IPS-18c (cell line): Measurements from ENCODE around the gene DIP2C.
"Not testable (repeated sequence)": the region's sequence is repeated elsewhere in the genome, so short reads cannot be mapped to it uniquely, and the experiment has no call there.

Source experiments
- H3K4me3 ChIP-seq: 2 replicates; pipeline ENCODE4 v1.7.0; 2013; ENCODE audit warnings: low read depth, mild to moderate bottlenecking, low read length, moderate library complexity; ENCODE audit not compliant: insufficient read depth
- H3K9me3 ChIP-seq: one replicate; pipeline ENCODE4 v1.6.1; 2013; ENCODE audit warnings: mild to moderate bottlenecking, low read length, moderate library complexity; ENCODE audit not compliant: control insufficient read depth, insufficient read depth

The DIP2C gene

GRCh38 chr10:639001-639750 is 50.3 kb downstream of the DIP2C start:
- H3K4me3 ChIP-seq = no peak overlapping the region
- H3K9me3 ChIP-seq = no peaks in the 10 kb centered on the region

- H3K4me3 ChIP-seq = no peak overlapping the region
- no peaks in the 10 kb centered on the region for H3K9me3 ChIP-seq
These were observed 51.7 kb downstream of the DIP2C start for GRCh38 chr10:637771-638195.

GRCh38 chr10:637221-637620 is 52.2 kb downstream of the DIP2C start:
- no peak overlapping the region for H3K4me3 ChIP-seq
- H3K9me3 ChIP-seq = no peaks in the 10 kb centered on the region

GRCh38 chr10:636769-637168 is 52.7 kb downstream of the DIP2C start:
- Histone ChIP-seq H3K4me3 (no peak overlapping the region), H3K9me3 (no peaks in the 10 kb centered on the region)

- no peak overlapping the region for H3K4me3 ChIP-seq
- H3K9me3 ChIP-seq = no peaks in the 10 kb centered on the region
These were observed 53.3 kb downstream of the DIP2C start for GRCh38 chr10:636016-636730.

GRCh38 chr10:635088-635861 is 54.2 kb downstream of the DIP2C start:
- no peak overlapping the region for H3K4me3 ChIP-seq
- H3K9me3 ChIP-seq = no peaks in the 10 kb centered on the region

- H3K9me3 ChIP-seq = no peaks in the 10 kb centered on the region
These were observed 55.2 kb downstream of the DIP2C start for GRCh38 chr10:634256-634655.

GRCh38 chr10:633279-634245 is 55.9 kb downstream of the DIP2C start:
- Histone ChIP-seq H3K4me3 (no peak overlapping the region), H3K9me3 (no peaks in the 10 kb centered on the region)

More at GRCh38 chr10:634256-634655, 55.2 kb downstream of the DIP2C start:
- no peak overlapping the region for H3K4me3 ChIP-seq

- H3K9me3 ChIP-seq, H3K4me3 ChIP-seq: not testable (repeated sequence)
These were observed 56.7 kb downstream of the DIP2C start for GRCh38 chr10:632807-633177.

GRCh38 chr10:632155-632806 is 57.2 kb downstream of the DIP2C start:
- not testable (repeated sequence) for H3K4me3 ChIP-seq, H3K9me3 ChIP-seq

GRCh38 chr10:631266-631665 is 58.2 kb downstream of the DIP2C start:
- no peaks in the 10 kb centered on the region for H3K9me3 ChIP-seq
- H3K4me3 ChIP-seq = no peak overlapping the region

- Histone ChIP-seq H3K4me3 (no peak overlapping the region), H3K9me3 (no peaks in the 10 kb centered on the region)
These were observed 58.8 kb downstream of the DIP2C start for GRCh38 chr10:630581-631073.

- Histone ChIP-seq H3K9me3 (no peaks in the 10 kb centered on the region), H3K4me3 (no peak overlapping the region)
These were observed 60.1 kb downstream of the DIP2C start for GRCh38 chr10:629186-629998.

- no peak overlapping the region for H3K4me3 ChIP-seq
These were observed 61.0 kb downstream of the DIP2C start for GRCh38 chr10:628386-629045.

More at GRCh38 chr10:628386-629045, 61.0 kb downstream of the DIP2C start:
- no peaks in the 10 kb centered on the region for H3K9me3 ChIP-seq
